Measurements from ENCODE around the gene WASL. TPM values are rescaled to one million over a fixed set of nuclear protein-coding genes. Genes with fewer than 3 reads are reported as not detected.

The WASL gene
- total RNA-seq, 1 donor from 2014 or later, result 33.7 TPM

DNA sequence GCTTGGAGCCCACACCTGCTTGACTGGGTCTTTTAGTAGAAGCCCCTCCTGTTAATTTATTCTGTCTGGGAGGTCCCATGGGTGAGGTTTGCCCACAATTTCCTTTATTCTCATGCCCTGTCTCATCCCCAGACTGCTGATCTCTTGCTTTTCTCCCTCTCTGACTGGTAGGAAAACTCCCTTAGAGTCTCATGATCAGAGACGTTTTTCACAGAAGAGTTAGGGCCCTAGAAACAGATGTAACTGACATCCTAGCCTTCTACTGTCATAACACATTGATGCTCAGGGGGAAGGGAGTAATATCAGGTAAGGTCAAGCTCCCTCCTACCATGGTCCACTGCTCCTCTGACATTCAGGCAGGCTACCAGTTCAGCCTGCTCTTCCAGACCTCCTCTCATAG, 43.7 kb upstream of the WASL start:
- H3K27ac Mint-ChIP-seq (ENCODE audit: unreplicated experiment), result no peak overlapping the region
- no peaks in the 10 kb centered on the region for H3K4me1 Mint-ChIP-seq (ENCODE audit: unreplicated experiment)
- no peak for DNase-seq (ENCODE audit: low spot score)
- H3K36me3 Mint-ChIP-seq (ENCODE audit: low read depth, unreplicated experiment), result no peaks in the 10 kb centered on the region
- H3K4me3 Mint-ChIP-seq (ENCODE audit: unreplicated experiment), result no peak overlapping the region
- no peaks in the 10 kb centered on the region for H3K9me3 Mint-ChIP-seq (ENCODE audit: unreplicated experiment)
- TF ChIP-seq CTCF (IDR thresholded peaks at IDR 0.05; ENCODE audit: unreplicated experiment), result no peak
- no peaks in the 10 kb centered on the region for H3K27me3 Mint-ChIP-seq (ENCODE audit: unreplicated experiment)

DNA sequence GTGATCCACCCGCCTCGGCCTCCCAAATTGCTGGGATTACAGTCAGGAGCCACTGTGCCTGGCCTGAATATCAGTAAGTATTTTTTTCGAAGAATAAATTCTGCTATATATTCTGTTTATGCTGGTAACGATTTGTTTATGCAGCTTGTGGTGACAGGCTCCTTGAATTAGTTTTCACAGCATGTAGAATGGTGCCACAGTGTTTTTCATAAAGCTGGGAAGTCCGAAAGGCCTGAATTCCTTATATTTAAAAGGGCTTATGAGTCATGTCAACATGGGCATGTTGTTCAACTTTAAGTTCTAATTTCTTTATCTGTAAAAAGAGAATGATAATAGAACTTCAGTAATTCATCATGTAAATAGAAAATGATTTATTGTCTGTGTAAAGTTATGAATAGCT, 42.2 kb upstream of the WASL start:
- Mint-ChIP-seq H3K4me1 (ENCODE audit: unreplicated experiment) (no peaks in the 10 kb centered on the region), H3K36me3 (ENCODE audit: low read depth, unreplicated experiment) (no peaks in the 10 kb centered on the region), H3K9me3 (ENCODE audit: unreplicated experiment) (no peaks in the 10 kb centered on the region), H3K27me3 (ENCODE audit: unreplicated experiment) (no peaks in the 10 kb centered on the region), H3K27ac (ENCODE audit: unreplicated experiment) (no peak overlapping the region), H3K4me3 (ENCODE audit: unreplicated experiment) (no peak overlapping the region)
- no peak for DNase-seq (ENCODE audit: low spot score)
- no peak for TF ChIP-seq CTCF (IDR thresholded peaks at IDR 0.05; ENCODE audit: unreplicated experiment)

GRCh38 chr7:123789817-123790216, 41.0 kb upstream of the WASL start:
- no peak for TF ChIP-seq CTCF (IDR thresholded peaks at IDR 0.05; ENCODE audit: unreplicated experiment)
- Mint-ChIP-seq H3K27me3 (ENCODE audit: unreplicated experiment) (no peaks in the 10 kb centered on the region), H3K4me1 (ENCODE audit: unreplicated experiment) (no peaks in the 10 kb centered on the region), H3K4me3 (ENCODE audit: unreplicated experiment) (no peak overlapping the region), H3K36me3 (ENCODE audit: low read depth, unreplicated experiment) (no peaks in the 10 kb centered on the region), H3K27ac (ENCODE audit: unreplicated experiment) (no peak overlapping the region), H3K9me3 (ENCODE audit: unreplicated experiment) (no peaks in the 10 kb centered on the region)
- DNase-seq (ENCODE audit: low spot score), result no peak

DNA sequence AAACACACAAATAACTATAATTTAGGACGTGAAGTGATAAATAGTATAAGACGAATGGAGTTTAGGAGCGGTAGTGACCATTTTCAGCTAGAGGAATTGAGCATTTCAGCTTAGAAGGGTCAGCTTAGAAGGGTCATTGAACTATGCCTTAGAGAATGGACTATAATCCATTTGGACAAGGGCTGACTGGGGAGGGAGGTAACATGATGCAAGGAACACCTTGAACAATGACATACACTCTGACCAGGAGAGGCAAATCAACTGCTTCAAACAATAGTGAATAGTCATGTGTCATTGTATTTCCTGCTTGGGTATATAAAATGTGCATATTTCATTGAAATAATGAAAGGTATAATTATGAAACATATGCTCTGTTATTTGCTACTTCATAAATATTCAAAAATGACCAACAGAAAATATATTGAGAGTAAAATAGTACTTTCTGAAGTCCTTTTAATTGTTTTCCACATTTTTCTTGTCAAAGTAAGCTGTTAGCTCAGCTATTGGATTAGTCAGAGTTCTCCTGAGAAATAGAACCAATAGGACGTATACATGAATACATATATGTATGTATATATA, 40.5 kb upstream of the WASL start:
- Mint-ChIP-seq H3K27ac (ENCODE audit: unreplicated experiment) (no peak overlapping the region), H3K36me3 (ENCODE audit: low read depth, unreplicated experiment) (no peaks in the 10 kb centered on the region), H3K27me3 (ENCODE audit: unreplicated experiment) (no peaks in the 10 kb centered on the region), H3K4me3 (ENCODE audit: unreplicated experiment) (no peak overlapping the region), H3K4me1 (ENCODE audit: unreplicated experiment) (no peaks in the 10 kb centered on the region), H3K9me3 (ENCODE audit: unreplicated experiment) (no peaks in the 10 kb centered on the region)
- TF ChIP-seq CTCF (IDR thresholded peaks at IDR 0.05; ENCODE audit: unreplicated experiment), result no peak
- no peak for DNase-seq (ENCODE audit: low spot score)

- Mint-ChIP-seq H3K9me3 (ENCODE audit: unreplicated experiment) (no peaks in the 10 kb centered on the region), H3K36me3 (ENCODE audit: low read depth, unreplicated experiment) (no peaks in the 10 kb centered on the region), H3K4me1 (ENCODE audit: unreplicated experiment) (no peaks in the 10 kb centered on the region), H3K27me3 (ENCODE audit: unreplicated experiment) (no peaks in the 10 kb centered on the region), H3K4me3 (ENCODE audit: unreplicated experiment) (no peak overlapping the region), H3K27ac (ENCODE audit: unreplicated experiment) (no peak overlapping the region)
- no peak for DNase-seq (ENCODE audit: low spot score)
- TF ChIP-seq CTCF (IDR thresholded peaks at IDR 0.05; ENCODE audit: unreplicated experiment), result no peak
Observed at GRCh38 chr7:123788584-123788983, 39.8 kb upstream of the WASL start.

All from endothelial cell (in vitro differentiated cells).